ENCODE data around the gene RERG. TPM values are rescaled to one million over a fixed set of nuclear protein-coding genes. Genes with fewer than 3 reads are reported as not detected.
"Not testable (repeated sequence)": the region's sequence is repeated elsewhere in the genome, so short reads cannot be mapped to it uniquely, and the experiment has no call there.

RERG gene
- total RNA-seq, 2 experiments from 2014 or later: not detected

- DNase-seq: no peak
- peaks cover 27% of the 10 kb centered on the region for H3K27me3 Mint-ChIP-seq
- no peak overlapping the region for H3K4me3 Mint-ChIP-seq
- no peaks in the 10 kb centered on the region for H3K9me3 Mint-ChIP-seq
- H3K4me1 Mint-ChIP-seq: no peaks in the 10 kb centered on the region
- no peak overlapping the region for H3K27ac Mint-ChIP-seq
- H3K36me3 Mint-ChIP-seq: no peaks in the 10 kb centered on the region
Measured at GRCh38 chr12:15230751-15231150, 9.5 kb upstream of the RERG start.

GRCh38 chr12:15230137-15230536 is 8.9 kb upstream of the RERG start:
- no peaks in the 10 kb centered on the region for H3K36me3 Mint-ChIP-seq
- H3K4me3 Mint-ChIP-seq: no peak overlapping the region
- no peak overlapping the region for H3K27ac Mint-ChIP-seq
- DNase-seq: no peak
- no peaks in the 10 kb centered on the region for H3K9me3 Mint-ChIP-seq
- H3K27me3 Mint-ChIP-seq: peaks cover 33% of the 10 kb centered on the region
- no peaks in the 10 kb centered on the region for H3K4me1 Mint-ChIP-seq

- no peaks in the 10 kb centered on the region for H3K36me3 Mint-ChIP-seq
- peaks cover 43% of the 10 kb centered on the region for H3K27me3 Mint-ChIP-seq
- no peaks in the 10 kb centered on the region for H3K9me3 Mint-ChIP-seq
- H3K4me3 Mint-ChIP-seq: no peak overlapping the region
- no peak overlapping the region for H3K27ac Mint-ChIP-seq
- H3K4me1 Mint-ChIP-seq: peaks cover 2% of the 10 kb centered on the region
- DNase-seq: peak; percentile 3
Measured at GRCh38 chr12:15227004-15227679, 5.9 kb upstream of the RERG start.

GRCh38 chr12:15225863-15226218 is 4.6 kb upstream of the RERG start:
- H3K36me3 Mint-ChIP-seq, H3K9me3 Mint-ChIP-seq, H3K4me3 Mint-ChIP-seq, DNase-seq, H3K27ac Mint-ChIP-seq, H3K4me1 Mint-ChIP-seq: not testable (repeated sequence)
- H3K27me3 Mint-ChIP-seq: peaks cover 48% of the 10 kb centered on the region

- Mint-ChIP-seq H3K9me3 (no peaks in the 10 kb centered on the region), H3K27me3 (peaks cover 53% of the 10 kb centered on the region), H3K27ac (no peak overlapping the region), H3K36me3 (no peaks in the 10 kb centered on the region), H3K4me3 (no peak overlapping the region), H3K4me1 (peaks cover 10% of the 10 kb centered on the region)
- no peak for DNase-seq
Measured at GRCh38 chr12:15225136-15225862, 4.1 kb upstream of the RERG start.

GRCh38 chr12:15222219-15222618 is 1.0 kb upstream of the RERG start:
- no peak for DNase-seq
- peaks cover 10% of the 10 kb centered on the region for H3K4me1 Mint-ChIP-seq
- no peak overlapping the region for H3K4me3 Mint-ChIP-seq
- H3K27ac Mint-ChIP-seq: no peak overlapping the region
- H3K36me3 Mint-ChIP-seq: no peaks in the 10 kb centered on the region
- no peaks in the 10 kb centered on the region for H3K9me3 Mint-ChIP-seq
- peaks cover 37% of the 10 kb centered on the region for H3K27me3 Mint-ChIP-seq

- DNase-seq: no peak
- Mint-ChIP-seq H3K36me3 (no peaks in the 10 kb centered on the region), H3K27ac (no peak overlapping the region), H3K9me3 (no peaks in the 10 kb centered on the region), H3K27me3 (peaks cover 24% of the 10 kb centered on the region), H3K4me1 (peaks cover 10% of the 10 kb centered on the region), H3K4me3 (no peak overlapping the region)
Measured at GRCh38 chr12:15220451-15220850, 766 bp downstream of the RERG start.

GRCh38 chr12:15218794-15219193 is 2.4 kb downstream of the RERG start:
- DNase-seq: no peak

GRCh38 chr12:15216036-15216889 is 5.0 kb downstream of the RERG start:
- Mint-ChIP-seq H3K9me3 (no peaks in the 10 kb centered on the region), H3K27ac (no peak overlapping the region), H3K4me3 (no peak overlapping the region), H3K27me3 (peaks cover 8% of the 10 kb centered on the region), H3K36me3 (no peaks in the 10 kb centered on the region), H3K4me1 (peaks cover 4% of the 10 kb centered on the region)
- no peak for DNase-seq

More at GRCh38 chr12:15218794-15219193, 2.4 kb downstream of the RERG start:
- Mint-ChIP-seq H3K9me3 (no peaks in the 10 kb centered on the region), H3K36me3 (no peaks in the 10 kb centered on the region), H3K4me3 (no peak overlapping the region), H3K4me1 (peaks cover 10% of the 10 kb centered on the region), H3K27ac (no peak overlapping the region), H3K27me3 (peaks cover 23% of the 10 kb centered on the region)

GRCh38 chr12:15214851-15215601 is 6.2 kb downstream of the RERG start:
- DNase-seq: no peak
- Mint-ChIP-seq H3K36me3 (no peaks in the 10 kb centered on the region), H3K4me1 (no peaks in the 10 kb centered on the region), H3K27me3 (peaks cover 4% of the 10 kb centered on the region), H3K4me3 (no peak overlapping the region), H3K27ac (no peak overlapping the region), H3K9me3 (no peaks in the 10 kb centered on the region)

GRCh38 chr12:15212930-15213329 is 8.3 kb downstream of the RERG start:
- H3K36me3 Mint-ChIP-seq: no peaks in the 10 kb centered on the region
- H3K9me3 Mint-ChIP-seq: no peaks in the 10 kb centered on the region
- no peak overlapping the region for H3K27ac Mint-ChIP-seq
- H3K4me3 Mint-ChIP-seq: no peak overlapping the region
- H3K27me3 Mint-ChIP-seq: peaks cover 10% of the 10 kb centered on the region
- no peak for DNase-seq
- no peaks in the 10 kb centered on the region for H3K4me1 Mint-ChIP-seq

GRCh38 chr12:15209782-15210181 is 11.4 kb downstream of the RERG start:
- Mint-ChIP-seq H3K36me3 (no peaks in the 10 kb centered on the region), H3K4me3 (no peak overlapping the region), H3K4me1 (no peaks in the 10 kb centered on the region), H3K27ac (no peak overlapping the region), H3K9me3 (no peaks in the 10 kb centered on the region), H3K27me3 (peaks cover 6% of the 10 kb centered on the region)
- no peak for DNase-seq

GRCh38 chr12:15208871-15209656 is 12.2 kb downstream of the RERG start:
- H3K27ac Mint-ChIP-seq: no peak overlapping the region
- H3K27me3 Mint-ChIP-seq: peaks cover 6% of the 10 kb centered on the region
- no peak overlapping the region for H3K4me3 Mint-ChIP-seq
- no peaks in the 10 kb centered on the region for H3K9me3 Mint-ChIP-seq
- no peaks in the 10 kb centered on the region for H3K36me3 Mint-ChIP-seq
- no peak for DNase-seq
- no peaks in the 10 kb centered on the region for H3K4me1 Mint-ChIP-seq

- peaks cover 6% of the 10 kb centered on the region for H3K27me3 Mint-ChIP-seq
- H3K9me3 Mint-ChIP-seq: no peaks in the 10 kb centered on the region
- no peak for DNase-seq
- no peaks in the 10 kb centered on the region for H3K36me3 Mint-ChIP-seq
- no peak overlapping the region for H3K4me3 Mint-ChIP-seq
- H3K27ac Mint-ChIP-seq: no peak overlapping the region
- H3K4me1 Mint-ChIP-seq: no peaks in the 10 kb centered on the region
Measured at GRCh38 chr12:15208140-15208539, 13.1 kb downstream of the RERG start.
